ENCODE measurements around the gene FAM234A.
A peak's percentile ranks its signal among the peaks of the same experiment; 100 is the strongest.
"Not testable (repeated sequence)": the region's sequence is repeated elsewhere in the genome, so short reads cannot be mapped to it uniquely, and the experiment has no call there.

FAM234A gene

DNA sequence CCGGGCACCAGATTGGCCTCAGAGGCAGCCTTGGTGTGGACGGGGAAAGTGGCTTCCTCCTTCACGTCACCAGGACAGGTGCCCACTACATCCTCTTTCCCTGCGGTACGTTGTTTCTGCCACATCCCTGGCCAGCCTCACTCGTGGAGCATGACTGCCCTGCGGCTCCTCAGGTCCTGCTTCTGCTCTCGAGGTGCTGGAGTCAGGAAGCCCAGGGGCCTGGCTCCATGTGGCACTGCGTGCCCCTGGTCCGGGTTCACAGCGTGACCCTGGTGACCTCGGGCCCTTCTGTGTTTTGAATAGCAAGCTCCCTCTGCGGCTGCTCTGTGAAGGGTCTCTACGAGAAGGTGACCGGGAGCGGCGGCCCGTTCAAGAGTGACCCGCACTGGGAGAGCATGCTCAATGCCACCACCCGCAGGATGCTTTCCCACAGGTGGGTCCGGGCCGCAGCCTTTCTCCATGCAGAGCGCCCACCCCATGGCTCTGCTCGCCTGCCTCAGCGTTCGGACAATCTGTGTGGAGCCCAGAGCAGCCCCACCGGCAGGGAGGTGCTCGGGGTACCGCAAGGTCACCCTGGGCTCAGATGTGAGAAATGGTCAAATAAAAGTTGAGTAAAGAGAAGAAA, 27.6 kb downstream of the FAM234A start:
- no peak overlapping the region for H3K4me3 ChIP-seq (ENCODE audit: low read depth in 1 of 5, low read length in 5 of 5)
- no peaks in the 10 kb centered on the region for H3K9me3 ChIP-seq (ENCODE audit: control insufficient read depth in 5 of 5, low read length in 5 of 5)
- peaks cover 0 to 37% (median 31%) of the 10 kb centered on the region in 5 donors for H3K4me1 ChIP-seq (ENCODE audit: control insufficient read depth in 5 of 5, insufficient read depth in 5 of 5, low read length in 5 of 5)
- H3K9ac ChIP-seq (ENCODE audit: low read length in 5 of 5), result no peak overlapping the region
- no peaks in the 10 kb centered on the region for H3K27me3 ChIP-seq (ENCODE audit: control insufficient read depth in 5 of 5, insufficient read depth in 4 of 5, low read length in 5 of 5)
- H3K27ac ChIP-seq (ENCODE audit: low read depth, low read length), result no peak overlapping the region
- peaks cover 0 to 72% (median 60%) of the 10 kb centered on the region in 5 donors for H3K36me3 ChIP-seq (ENCODE audit: control insufficient read depth in 5 of 5, insufficient read depth in 5 of 5, low read length in 5 of 5)

DNA sequence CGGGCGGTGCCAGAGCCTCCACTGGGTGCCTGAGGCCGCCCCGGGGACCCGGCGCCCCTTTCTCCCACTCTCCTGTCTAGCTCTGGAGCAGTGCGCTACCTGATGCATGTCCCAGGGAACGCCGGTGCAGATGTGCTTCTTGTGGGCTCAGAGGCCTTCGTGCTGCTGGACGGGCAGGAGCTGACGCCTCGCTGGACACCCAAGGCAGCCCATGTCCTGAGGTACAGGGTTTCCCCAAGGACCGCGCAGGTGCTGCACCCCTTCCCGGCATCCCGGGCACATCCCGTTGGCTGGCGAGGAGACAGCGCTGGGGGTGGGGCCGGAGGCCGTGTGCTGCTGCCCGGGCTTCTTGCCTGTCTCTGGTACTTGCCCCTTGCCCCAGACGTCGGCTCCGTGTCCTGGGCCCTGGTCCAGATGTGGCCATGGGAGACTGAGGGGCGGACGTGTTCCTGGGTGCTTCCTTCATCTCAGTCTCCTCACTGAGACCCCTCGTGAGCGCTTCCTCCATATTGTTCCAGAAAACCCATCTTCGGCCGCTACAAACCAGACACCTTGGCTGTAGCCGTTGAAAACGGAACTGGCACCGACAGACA, 28.7 kb downstream of the FAM234A start:
- H3K36me3 ChIP-seq (ENCODE audit: control insufficient read depth in 5 of 5, insufficient read depth in 5 of 5, low read length in 5 of 5), result peaks cover 0 to 67% (median 60%) of the 10 kb centered on the region in 5 donors
- no peak overlapping the region for H3K27ac ChIP-seq (ENCODE audit: low read depth, low read length)
- H3K4me1 ChIP-seq (ENCODE audit: control insufficient read depth in 5 of 5, insufficient read depth in 5 of 5, low read length in 5 of 5), result peaks cover 0 to 42% (median 31%) of the 10 kb centered on the region in 5 donors
- no peak overlapping the region for H3K9ac ChIP-seq (ENCODE audit: low read length in 5 of 5)
- no peaks in the 10 kb centered on the region for H3K27me3 ChIP-seq (ENCODE audit: control insufficient read depth in 5 of 5, insufficient read depth in 4 of 5, low read length in 5 of 5)
- no peak overlapping the region for H3K4me3 ChIP-seq (ENCODE audit: low read depth in 1 of 5, low read length in 5 of 5)
- H3K9me3 ChIP-seq (ENCODE audit: control insufficient read depth in 5 of 5, low read length in 5 of 5), result no peaks in the 10 kb centered on the region

DNA sequence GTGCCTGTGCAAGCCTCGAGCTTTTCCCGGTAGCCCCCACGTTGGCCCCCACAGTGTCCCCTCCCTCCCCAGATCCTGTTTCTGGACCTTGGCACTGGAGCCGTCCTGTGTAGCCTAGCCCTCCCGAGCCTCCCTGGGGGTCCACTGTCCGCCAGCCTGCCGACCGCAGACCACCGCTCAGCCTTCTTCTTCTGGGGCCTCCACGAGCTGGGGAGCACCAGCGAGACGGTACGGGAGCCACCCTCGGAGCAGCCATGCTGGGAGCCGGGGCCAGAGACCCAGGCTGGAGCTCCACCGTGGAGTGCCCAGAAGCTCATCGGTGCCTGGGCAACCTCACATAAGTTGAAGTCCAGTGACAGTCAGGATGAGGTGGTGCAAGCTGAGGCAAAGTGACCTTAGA, 29.3 kb downstream of the FAM234A start:
- H3K27ac ChIP-seq (ENCODE audit: low read depth, low read length), result no peak overlapping the region
- peaks cover 0 to 45% (median 31%) of the 10 kb centered on the region in 5 donors for H3K4me1 ChIP-seq (ENCODE audit: control insufficient read depth in 5 of 5, insufficient read depth in 5 of 5, low read length in 5 of 5)
- H3K9me3 ChIP-seq (ENCODE audit: control insufficient read depth in 5 of 5, low read length in 5 of 5), result no peaks in the 10 kb centered on the region
- peaks cover 0 to 65% (median 59%) of the 10 kb centered on the region in 5 donors for H3K36me3 ChIP-seq (ENCODE audit: control insufficient read depth in 5 of 5, insufficient read depth in 5 of 5, low read length in 5 of 5)
- H3K4me3 ChIP-seq (ENCODE audit: low read depth in 1 of 5, low read length in 5 of 5), result no peak overlapping the region
- H3K27me3 ChIP-seq (ENCODE audit: control insufficient read depth in 5 of 5, insufficient read depth in 4 of 5, low read length in 5 of 5), result no peaks in the 10 kb centered on the region
- H3K9ac ChIP-seq (ENCODE audit: low read length in 5 of 5), result no peak overlapping the region

DNA sequence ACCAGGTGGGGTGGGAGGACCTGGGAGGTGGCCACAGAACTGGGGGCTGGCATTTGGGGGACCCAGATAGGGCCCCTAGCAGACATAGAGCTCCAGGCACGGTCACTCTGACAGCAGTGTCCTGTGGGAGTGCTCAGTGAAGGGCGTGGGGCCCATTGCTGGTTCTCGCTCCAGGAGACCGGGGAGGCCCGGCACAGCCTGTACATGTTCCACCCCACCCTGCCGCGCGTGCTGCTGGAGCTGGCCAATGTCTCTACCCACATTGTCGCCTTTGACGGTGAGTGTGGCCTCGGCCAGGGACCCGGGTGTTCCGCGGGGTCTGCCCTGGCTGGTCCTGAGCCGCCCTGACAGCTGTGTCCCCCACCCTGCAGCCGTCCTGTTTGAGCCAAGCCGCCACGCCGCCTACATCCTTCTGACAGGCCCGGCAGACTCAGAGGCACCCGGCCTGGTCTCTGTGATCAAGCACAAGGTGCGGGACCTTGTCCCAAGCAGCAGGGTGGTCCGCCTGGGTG, 29.9 kb downstream of the FAM234A start:
- Histone ChIP-seq H3K9me3 (ENCODE audit: control insufficient read depth in 5 of 5, low read length in 5 of 5) (no peaks in the 10 kb centered on the region), H3K4me1 (ENCODE audit: control insufficient read depth in 5 of 5, insufficient read depth in 5 of 5, low read length in 5 of 5) (peaks cover 0 to 45% (median 31%) of the 10 kb centered on the region in 5 donors), H3K4me3 (ENCODE audit: low read depth in 1 of 5, low read length in 5 of 5) (no peak overlapping the region), H3K27ac (ENCODE audit: low read depth, low read length) (no peak overlapping the region), H3K27me3 (ENCODE audit: control insufficient read depth in 5 of 5, insufficient read depth in 4 of 5, low read length in 5 of 5) (no peaks in the 10 kb centered on the region), H3K36me3 (ENCODE audit: control insufficient read depth in 5 of 5, insufficient read depth in 5 of 5, low read length in 5 of 5) (peaks cover 0 to 60% (median 54%) of the 10 kb centered on the region in 5 donors), H3K9ac (ENCODE audit: low read length in 5 of 5) (no peak overlapping the region)

DNA sequence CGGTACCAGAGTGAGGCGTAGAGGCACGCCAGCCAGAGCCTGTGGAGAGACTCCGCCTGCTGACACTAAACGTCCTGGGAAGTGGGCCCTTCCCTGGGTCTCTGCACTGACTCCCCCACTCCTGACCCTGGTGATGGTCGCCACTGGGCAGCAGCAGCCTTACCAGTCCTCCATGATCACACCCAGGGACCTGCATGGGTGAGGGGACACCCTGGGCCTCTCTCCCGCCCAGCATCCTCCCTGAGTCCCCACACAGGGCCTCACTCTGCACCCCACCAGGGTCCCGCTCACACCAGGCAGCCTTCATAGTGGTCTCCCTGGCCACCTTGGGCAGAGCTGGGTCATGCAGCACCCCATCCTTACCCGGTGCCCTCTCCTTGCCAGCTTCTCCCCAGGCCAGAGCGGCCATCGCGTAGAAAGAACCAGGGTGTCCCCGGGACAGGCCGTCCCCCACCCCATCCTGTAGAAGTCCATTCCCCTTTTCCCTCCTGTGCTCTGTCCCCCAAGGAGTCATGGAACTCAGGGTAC, 30.4 kb downstream of the FAM234A start:
- H3K4me3 ChIP-seq (ENCODE audit: low read depth in 1 of 5, low read length in 5 of 5), result no peak overlapping the region
- no peak overlapping the region for H3K27ac ChIP-seq (ENCODE audit: low read depth, low read length)
- no peaks in the 10 kb centered on the region for H3K9me3 ChIP-seq (ENCODE audit: control insufficient read depth in 5 of 5, low read length in 5 of 5)
- H3K27me3 ChIP-seq (ENCODE audit: control insufficient read depth in 5 of 5, insufficient read depth in 4 of 5, low read length in 5 of 5), result no peaks in the 10 kb centered on the region
- H3K9ac ChIP-seq (ENCODE audit: low read length in 5 of 5), result peak overlapping the region in 1 of 5 donors; percentile 7
- H3K36me3 ChIP-seq (ENCODE audit: control insufficient read depth in 5 of 5, insufficient read depth in 5 of 5, low read length in 5 of 5), result peaks cover 0 to 54% (median 48%) of the 10 kb centered on the region in 5 donors
- peaks cover 0 to 45% (median 31%) of the 10 kb centered on the region in 5 donors for H3K4me1 ChIP-seq (ENCODE audit: control insufficient read depth in 5 of 5, insufficient read depth in 5 of 5, low read length in 5 of 5)

DNA sequence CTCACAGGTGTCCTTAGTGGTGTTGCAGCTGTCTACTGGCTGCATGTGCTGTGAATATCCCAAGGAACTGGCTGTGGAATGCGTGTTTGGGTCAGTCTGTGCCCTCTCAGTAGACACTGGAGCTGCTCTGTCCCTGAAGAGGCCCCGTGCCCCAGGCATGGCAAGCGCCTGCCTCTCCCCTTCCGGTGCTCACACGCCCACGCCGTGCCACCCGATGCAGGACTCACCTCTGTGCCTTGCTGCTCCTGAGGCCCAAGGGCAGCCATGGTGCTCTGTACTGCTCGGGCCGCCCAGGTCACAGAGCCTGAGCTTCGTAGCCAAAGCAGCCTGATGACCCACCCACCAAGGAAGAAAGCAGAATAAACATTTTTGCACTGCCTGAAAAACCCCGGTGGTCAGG, 31.1 kb downstream of the FAM234A start:
- Histone ChIP-seq H3K36me3 (ENCODE audit: control insufficient read depth in 5 of 5, insufficient read depth in 5 of 5, low read length in 5 of 5) (peaks cover 0 to 48% (median 42%) of the 10 kb centered on the region in 5 donors), H3K4me1 (ENCODE audit: control insufficient read depth in 5 of 5, insufficient read depth in 5 of 5, low read length in 5 of 5) (peaks cover 0 to 45% (median 31%) of the 10 kb centered on the region in 5 donors), H3K27me3 (ENCODE audit: control insufficient read depth in 5 of 5, insufficient read depth in 4 of 5, low read length in 5 of 5) (no peaks in the 10 kb centered on the region), H3K27ac (ENCODE audit: low read depth, low read length) (no peak overlapping the region), H3K9me3 (ENCODE audit: control insufficient read depth in 5 of 5, low read length in 5 of 5) (no peaks in the 10 kb centered on the region), H3K4me3 (ENCODE audit: low read depth in 1 of 5, low read length in 5 of 5) (peak overlapping the region in 1 of 5 donors; percentile 30), H3K9ac (ENCODE audit: low read length in 5 of 5) (peak overlapping the region in 1 of 5 donors; percentile 7)

DNA sequence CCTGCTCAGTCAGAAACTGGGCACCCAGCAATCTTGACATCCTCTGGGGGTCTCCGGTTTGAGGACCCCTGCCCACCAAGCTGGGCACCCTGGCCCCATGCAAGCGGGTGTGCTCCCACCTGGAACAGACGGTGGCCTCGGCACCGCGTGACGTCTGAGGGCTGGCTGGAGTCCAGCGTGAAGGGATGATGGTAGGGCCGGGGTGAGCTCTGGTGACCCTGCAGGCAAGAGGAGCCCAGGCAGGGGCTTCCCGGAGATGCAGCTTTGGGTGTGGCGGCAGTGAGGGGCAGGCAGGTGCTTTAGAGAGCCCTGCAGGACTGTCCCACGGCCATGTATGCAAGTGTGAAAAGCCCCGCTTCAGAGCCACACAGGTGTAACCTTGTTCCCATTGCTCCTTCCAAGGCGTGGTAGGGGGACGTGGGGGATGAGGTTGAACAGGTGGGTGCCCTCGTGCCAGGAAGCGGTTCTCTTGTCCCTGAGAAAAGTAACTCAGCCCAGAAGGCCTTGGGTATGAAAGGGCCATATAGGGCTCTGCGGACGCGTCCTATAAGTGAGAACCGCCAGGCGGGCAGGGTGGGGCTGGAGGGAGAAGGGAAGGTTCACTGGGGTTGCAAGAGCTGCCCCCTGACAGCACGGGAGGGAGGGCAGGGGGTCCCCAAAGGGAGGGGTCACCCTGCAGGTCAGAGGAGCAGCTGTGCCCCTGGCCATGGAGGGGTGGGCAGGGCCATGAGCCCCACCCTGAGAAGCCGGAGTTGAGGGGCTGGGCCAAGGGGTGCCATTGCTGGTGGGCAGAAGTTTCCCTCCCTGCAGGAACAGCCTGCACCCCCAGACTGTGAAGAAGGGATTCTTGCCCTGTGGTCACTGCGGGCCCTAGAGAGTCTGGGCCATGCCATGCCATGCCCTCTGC, 31.9 kb downstream of the FAM234A start:
- peaks cover 0 to 45% (median 31%) of the 10 kb centered on the region in 5 donors for H3K4me1 ChIP-seq (ENCODE audit: control insufficient read depth in 5 of 5, insufficient read depth in 5 of 5, low read length in 5 of 5)
- no peak overlapping the region for H3K9ac ChIP-seq (ENCODE audit: low read length in 5 of 5)
- H3K36me3 ChIP-seq (ENCODE audit: control insufficient read depth in 5 of 5, insufficient read depth in 5 of 5, low read length in 5 of 5), result peaks cover 0 to 40% (median 36%) of the 10 kb centered on the region in 5 donors
- H3K9me3 ChIP-seq (ENCODE audit: control insufficient read depth in 5 of 5, low read length in 5 of 5), result no peaks in the 10 kb centered on the region
- no peaks in the 10 kb centered on the region for H3K27me3 ChIP-seq (ENCODE audit: control insufficient read depth in 5 of 5, insufficient read depth in 4 of 5, low read length in 5 of 5)
- H3K27ac ChIP-seq (ENCODE audit: low read depth, low read length), result no peak overlapping the region
- no peak overlapping the region for H3K4me3 ChIP-seq (ENCODE audit: low read depth in 1 of 5, low read length in 5 of 5)

DNA sequence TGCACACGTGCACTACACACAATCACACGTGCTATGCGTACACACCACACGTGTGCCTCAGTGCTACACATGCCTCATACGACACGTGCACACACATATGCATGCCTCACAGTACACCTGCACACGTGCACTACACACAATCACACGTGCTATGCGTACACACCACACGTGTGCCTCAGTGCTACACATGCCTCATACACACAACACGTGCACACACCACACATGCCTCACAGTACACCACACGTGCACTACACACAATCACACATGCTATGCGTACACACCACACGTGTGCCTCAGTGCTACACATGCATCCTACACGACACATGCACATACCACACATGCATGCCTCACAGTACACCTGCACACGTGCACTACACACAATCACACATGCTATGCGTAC, 32.9 kb downstream of the FAM234A start:
- not testable (repeated sequence) for H3K9ac ChIP-seq (ENCODE audit: low read length in 5 of 5); H3K9me3 ChIP-seq (ENCODE audit: control insufficient read depth in 5 of 5, low read length in 5 of 5); H3K27ac ChIP-seq (ENCODE audit: low read depth, low read length); H3K4me3 ChIP-seq (ENCODE audit: low read depth in 1 of 5, low read length in 5 of 5); H3K27me3 ChIP-seq (ENCODE audit: control insufficient read depth in 5 of 5, insufficient read depth in 4 of 5, low read length in 5 of 5)
- H3K36me3 ChIP-seq (ENCODE audit: control insufficient read depth in 5 of 5, insufficient read depth in 5 of 5, low read length in 5 of 5), result peaks cover 0 to 29% (median 25%) of the 10 kb centered on the region in 5 donors
- peaks cover 0 to 45% (median 31%) of the 10 kb centered on the region in 5 donors for H3K4me1 ChIP-seq (ENCODE audit: control insufficient read depth in 5 of 5, insufficient read depth in 5 of 5, low read length in 5 of 5)

DNA sequence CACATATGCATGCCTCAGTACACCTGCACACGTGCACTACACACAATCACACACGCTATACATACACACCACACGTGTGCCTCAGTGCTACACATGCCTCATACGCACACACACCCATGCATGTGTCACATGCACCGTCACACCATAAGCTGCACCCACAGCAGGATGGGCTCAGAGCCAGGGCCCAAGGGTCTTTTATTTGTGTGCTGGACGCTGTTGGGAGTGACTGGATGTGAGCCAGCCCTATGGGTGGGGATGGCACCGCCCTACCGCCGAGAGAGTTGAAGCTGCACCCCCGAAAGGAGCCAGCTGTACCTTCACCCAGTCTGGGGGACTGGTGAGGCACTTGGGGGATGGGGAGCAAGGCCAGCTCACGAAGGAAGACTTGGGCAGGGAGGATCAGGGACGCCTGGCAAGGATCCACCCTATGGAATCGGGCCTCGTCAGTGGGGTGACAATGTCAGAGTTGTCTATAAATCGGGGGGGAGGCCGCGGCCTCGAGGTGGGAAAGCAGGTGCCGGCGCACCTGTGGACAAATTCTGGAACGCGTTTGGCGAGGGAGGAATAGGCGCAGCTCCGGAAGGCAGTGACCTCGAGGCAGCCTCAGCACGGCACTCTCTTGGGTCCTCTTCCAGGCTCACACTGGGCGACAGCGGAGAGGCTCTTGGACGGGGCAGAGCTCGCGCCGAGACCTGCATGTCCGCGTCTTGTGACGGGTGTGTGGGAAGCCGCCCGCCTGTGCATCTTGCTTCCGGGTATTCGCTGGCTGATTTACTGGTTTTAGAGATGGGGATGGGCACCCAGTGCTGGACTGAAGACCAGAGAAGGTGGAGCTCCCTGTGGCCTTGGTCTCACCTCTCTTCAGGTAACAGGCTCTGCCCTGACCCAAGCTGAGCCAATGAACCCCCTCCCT, 33.8 kb downstream of the FAM234A start:
- Histone ChIP-seq H3K27ac (ENCODE audit: low read depth, low read length) (no peak overlapping the region), H3K9ac (ENCODE audit: low read length in 5 of 5) (no peak overlapping the region), H3K27me3 (ENCODE audit: control insufficient read depth in 5 of 5, insufficient read depth in 4 of 5, low read length in 5 of 5) (no peaks in the 10 kb centered on the region), H3K4me1 (ENCODE audit: control insufficient read depth in 5 of 5, insufficient read depth in 5 of 5, low read length in 5 of 5) (peaks cover 0 to 41% (median 30%) of the 10 kb centered on the region in 5 donors), H3K9me3 (ENCODE audit: control insufficient read depth in 5 of 5, low read length in 5 of 5) (no peaks in the 10 kb centered on the region), H3K4me3 (ENCODE audit: low read depth in 1 of 5, low read length in 5 of 5) (no peak overlapping the region), H3K36me3 (ENCODE audit: control insufficient read depth in 5 of 5, insufficient read depth in 5 of 5, low read length in 5 of 5) (peaks cover 0 to 23% (median 21%) of the 10 kb centered on the region in 5 donors)
